NCI-H510A (cell line): Measurements from ENCODE around the gene ZNF598.

ENCODE experiments used
- DNase-seq: peaks from one replicate; lab custom pipeline; 2025; lab: John Stamatoyannopoulos, UW

Gene ZNF598

GRCh38 chr16:2009791-2010510 lies at the start of gene ZNF598:
TSS of gene ZNF598 (minus strand) at chr16:2009821.
- DNase-seq: peak; percentile 59

DNA sequence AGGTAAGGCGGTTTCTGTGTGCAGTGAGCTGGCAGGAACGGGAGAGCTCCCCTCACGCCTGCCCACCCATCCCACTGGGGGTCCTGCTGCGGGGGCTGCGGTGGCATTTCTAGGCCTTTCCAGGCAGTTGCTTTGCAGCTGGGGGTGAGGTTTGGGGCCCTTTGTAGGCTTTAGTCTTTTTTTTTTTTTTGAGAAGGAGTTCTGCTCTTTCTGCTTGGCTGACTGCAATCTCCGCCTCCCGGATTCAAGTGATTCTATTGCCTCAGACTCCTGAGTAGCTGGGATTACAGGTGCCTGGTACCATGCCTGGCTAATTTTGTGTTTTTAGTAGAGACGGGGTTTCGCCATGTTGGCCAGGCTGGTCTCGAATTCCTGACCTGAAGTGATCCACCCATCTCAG lies 49.3 kb upstream of the ZNF598 start:
- no peak for DNase-seq

GRCh38 chr16:2058420-2058819 lies 48.8 kb upstream of the ZNF598 start:
- DNase-seq: no peak

DNA sequence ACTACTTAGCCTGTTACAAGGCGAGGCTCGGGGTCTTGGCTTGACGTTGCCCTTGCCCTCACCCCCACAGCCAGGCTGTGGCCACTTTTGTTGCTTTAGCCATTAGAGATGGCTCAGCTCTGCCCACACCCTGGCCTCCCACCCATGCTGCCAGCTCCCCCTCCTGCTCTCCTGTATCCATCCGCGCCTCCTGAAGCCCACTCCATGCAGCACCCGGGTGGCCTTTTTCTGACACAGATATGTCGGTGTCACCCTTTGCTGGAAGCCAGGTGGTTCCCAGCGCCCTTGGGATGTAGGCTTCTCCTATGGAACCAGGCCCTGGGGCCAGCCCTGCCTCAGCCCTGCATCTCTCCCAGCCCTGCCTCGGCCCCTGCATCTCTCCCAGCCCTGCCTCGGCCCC lies 47.8 kb upstream of the ZNF598 start:
- no peak for DNase-seq

- no peak for DNase-seq
Observed at GRCh38 chr16:2056681-2057407, 47.2 kb upstream of the ZNF598 start.

- no peak for DNase-seq
Observed at GRCh38 chr16:2056077-2056476, 46.5 kb upstream of the ZNF598 start.

DNA sequence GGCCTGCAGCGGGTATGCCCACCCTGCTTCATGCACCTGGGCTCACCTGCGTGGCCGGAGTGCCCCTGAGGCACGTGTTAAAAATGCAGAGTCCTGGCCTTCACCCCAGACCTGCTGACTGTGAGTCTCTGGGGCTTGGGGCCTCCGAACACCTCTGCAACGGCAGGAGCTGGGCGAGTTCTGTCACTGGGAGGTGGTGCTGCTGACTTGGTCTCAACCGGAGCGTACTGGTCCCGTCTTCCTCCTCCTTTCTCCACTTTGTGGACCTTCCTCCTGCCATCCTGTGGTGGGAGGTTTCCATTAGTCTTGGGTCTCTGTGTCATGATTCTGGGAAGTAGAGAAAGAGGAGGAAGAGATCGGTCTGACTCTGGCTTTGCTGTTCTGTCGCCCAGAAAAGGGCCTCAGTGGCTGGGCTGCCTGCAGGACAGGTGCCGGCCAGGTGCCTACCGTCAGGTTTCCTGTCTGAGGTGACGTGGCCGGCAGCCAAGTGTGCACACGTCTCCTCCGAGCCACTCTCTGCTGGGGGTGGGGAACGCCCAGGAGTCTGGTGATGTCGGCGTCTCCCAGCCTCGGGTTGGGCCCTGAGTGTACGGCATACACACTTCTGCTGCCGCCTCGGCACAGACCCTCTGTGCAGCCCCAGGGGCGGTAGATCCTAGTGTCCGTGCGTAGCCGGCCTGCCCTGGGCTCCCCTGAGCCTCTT lies 45.1 kb upstream of the ZNF598 start:
- peak; percentile 89 for DNase-seq

DNA sequence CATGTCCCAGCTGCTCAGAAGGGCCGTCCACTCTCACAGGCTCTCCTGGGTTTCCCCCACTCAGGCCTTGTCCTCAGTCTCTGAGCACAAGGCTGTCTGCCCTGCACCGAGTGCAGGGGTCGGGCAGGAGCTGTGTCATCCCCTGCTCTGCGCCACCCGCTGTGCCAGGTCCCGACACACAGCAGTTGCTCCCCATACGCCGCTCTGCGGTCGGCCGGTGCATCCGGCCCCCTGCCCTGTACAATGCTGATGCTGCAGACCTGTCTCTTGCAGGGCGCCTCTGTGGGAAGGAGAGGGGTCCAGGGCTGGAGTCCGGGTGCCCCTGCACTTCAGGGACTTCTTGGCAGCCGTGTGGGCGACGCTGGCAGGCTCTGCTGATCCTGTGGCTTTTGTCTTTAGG lies 44.3 kb upstream of the ZNF598 start:
- no peak for DNase-seq

GRCh38 chr16:2053211-2053610 lies 43.6 kb upstream of the ZNF598 start:
- no peak for DNase-seq

DNA sequence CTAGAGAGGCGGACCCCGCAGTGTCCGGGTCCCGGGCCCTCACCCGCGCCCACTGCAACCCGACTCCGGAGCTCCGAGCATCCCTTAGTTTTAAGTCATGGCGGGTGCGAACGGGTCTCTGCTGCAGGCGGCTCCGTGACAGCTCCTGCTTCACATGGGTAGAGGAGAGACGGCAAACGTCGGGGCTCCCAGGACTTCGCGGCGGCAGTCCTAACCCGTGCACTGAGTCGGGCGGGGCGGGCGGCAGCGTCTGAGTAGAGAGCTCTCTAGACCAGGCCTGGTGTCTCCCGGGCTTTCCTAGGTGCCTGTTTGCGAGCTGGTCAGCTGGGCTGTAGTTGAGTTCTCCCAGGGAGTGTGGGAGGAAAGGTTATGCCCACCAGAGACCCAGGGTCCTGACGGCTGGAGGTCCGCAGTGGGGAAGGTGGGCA lies 38.5 kb upstream of the ZNF598 start:
- DNase-seq: no peak

- DNase-seq: peak; percentile 84
Observed at GRCh38 chr16:2047330-2048115, 37.9 kb upstream of the ZNF598 start, which contains the start of the genes NTHL1 and TSC2. TSS of gene NTHL1 (minus strand) at chr16:2047834. CDS start at chr16:2047823, 11 bp downstream. TSS of gene TSC2 (plus strand) at chr16:2047985. CDS start at chr16:2048616, 631 bp downstream.

DNA sequence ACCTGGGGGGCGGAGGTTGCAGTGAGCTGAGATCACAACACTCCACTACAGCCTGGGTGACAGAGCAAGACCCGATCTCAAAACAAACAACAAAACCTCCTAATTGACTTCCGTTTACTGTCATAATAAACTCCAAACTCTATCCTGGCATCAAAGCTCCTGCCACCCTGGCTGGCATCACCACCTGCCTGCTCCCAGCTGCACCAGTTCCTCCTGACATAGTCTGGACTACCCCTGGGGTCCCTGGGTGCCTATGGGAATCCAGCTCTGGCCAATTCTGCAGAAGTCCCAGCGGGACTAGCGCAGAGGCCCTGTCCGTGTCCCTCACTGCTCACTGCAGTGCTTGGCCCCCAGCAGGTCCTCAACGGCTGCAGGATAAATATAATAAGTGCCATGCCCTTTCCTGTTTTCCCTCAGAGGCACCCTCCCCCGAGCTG lies 37.3 kb upstream of the ZNF598 start:
- no peak for DNase-seq

DNA sequence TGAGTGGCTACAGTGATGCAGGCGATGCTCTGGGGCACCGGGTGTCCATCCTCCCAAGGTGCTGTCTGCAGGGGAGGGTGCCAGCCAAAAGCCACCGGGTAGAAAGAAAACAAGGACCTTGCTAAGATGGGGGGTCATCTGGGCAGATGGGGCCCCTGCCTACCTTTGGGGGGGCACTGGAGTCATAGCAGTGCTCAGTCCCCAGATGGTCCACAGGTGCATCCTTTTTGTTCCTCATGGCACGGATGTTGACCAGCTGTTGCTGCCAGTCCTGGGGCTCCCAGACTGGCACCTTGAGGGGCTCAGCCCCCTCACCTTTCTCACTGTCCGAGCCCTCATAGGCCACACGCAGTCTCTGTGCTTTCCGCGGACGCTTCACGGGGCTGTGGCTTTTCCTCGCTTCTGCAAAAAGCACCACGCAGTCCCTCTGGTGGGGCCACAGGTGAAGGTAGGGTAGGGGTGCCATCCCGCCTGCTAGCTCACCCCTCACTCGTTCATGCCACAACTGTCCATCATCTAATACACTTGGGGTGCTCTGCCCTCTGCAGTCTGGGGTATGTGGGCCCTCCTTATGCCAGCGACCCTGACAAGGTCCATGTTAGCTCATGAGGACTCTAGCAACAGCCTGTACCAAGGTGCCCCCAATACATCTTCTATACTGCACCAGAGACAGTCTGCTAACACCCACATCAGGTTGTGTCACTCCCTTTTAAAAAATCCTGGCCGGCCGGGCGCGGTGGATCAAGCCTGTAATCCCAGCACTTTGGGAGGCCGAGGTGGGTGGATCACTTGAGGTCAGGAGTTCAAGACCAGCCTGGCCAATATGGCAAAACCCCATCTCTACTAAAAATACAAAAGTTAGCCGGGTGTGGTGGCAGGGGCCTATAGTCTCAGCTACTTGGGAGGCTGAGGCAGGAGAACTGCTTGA lies 36.6 kb upstream of the ZNF598 start:
- no peak for DNase-seq

- DNase-seq: no peak
Observed at GRCh38 chr16:2044541-2044940, 34.9 kb upstream of the ZNF598 start.

DNA sequence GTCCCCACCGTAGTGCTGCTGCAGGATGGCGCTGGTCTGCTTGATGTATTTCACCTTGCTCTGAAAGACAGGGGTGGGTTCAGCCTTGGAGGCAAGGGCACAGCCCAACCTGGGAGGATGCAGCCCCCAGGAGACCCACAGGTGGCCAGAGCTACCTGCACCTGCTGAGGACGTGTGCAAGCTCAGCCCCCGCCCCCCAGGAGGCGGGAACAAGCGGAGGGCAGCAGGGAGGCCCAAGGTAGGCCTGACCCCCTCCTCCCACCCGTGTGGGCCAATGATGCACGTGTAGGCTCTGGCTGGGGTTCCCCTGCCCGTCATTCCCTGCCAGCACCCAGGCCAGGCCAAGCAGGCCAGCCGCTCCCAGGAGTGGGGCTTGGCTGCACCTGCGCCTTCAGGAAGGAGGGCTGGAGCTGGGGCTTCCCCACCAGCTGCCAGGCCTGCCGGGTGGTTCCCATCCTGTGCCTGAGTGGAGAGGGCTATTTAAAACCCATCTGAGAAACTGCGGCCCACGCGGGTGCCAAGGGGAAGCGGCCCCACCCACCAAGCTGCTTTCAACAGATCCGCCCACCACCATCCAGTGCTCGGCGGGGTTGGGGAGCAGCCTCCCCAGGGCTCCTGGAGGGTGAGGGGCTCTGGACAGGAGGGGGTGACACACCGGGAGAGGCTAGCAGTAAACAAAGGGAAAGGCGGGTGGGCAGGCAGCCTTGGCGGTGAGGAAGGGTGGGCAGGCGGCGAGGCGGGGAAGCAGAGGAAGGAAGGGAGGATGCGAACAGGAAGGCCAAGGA lies 34.2 kb upstream of the ZNF598 start:
- DNase-seq: peak; percentile 80

DNA sequence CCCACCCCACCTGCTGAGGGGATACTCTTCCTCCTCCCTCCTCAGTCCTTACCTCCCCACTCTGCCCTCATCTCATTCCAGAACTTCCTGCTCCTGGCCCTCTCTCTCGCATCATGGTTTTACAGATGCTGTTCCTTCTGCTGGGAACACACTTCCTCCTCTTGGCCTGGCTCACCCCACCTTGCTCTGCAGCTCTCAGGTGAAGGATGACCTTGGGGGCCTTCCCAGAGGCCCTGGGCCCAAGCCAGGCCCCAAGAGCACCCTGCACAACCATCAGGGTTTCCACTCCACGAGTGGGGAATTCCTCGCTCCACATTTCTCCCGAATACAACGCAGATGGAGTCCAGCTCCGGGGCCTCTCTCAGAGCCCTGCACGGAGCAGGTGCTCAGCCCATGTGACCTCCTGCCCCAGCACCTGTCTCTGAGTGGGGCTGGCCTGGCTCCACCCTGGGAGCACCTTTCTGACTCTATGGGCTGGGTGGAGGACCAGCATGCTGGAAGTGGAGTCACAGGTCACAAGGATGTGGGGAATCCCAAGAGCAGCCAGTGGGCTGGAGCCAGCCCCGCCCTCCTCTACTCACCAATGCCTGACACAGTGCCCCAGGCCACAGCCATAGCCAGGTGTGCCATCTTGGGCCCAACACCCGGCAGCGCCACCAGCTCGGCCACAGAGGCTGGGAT lies 33.5 kb upstream of the ZNF598 start:
- peak; percentile 69 for DNase-seq

DNA sequence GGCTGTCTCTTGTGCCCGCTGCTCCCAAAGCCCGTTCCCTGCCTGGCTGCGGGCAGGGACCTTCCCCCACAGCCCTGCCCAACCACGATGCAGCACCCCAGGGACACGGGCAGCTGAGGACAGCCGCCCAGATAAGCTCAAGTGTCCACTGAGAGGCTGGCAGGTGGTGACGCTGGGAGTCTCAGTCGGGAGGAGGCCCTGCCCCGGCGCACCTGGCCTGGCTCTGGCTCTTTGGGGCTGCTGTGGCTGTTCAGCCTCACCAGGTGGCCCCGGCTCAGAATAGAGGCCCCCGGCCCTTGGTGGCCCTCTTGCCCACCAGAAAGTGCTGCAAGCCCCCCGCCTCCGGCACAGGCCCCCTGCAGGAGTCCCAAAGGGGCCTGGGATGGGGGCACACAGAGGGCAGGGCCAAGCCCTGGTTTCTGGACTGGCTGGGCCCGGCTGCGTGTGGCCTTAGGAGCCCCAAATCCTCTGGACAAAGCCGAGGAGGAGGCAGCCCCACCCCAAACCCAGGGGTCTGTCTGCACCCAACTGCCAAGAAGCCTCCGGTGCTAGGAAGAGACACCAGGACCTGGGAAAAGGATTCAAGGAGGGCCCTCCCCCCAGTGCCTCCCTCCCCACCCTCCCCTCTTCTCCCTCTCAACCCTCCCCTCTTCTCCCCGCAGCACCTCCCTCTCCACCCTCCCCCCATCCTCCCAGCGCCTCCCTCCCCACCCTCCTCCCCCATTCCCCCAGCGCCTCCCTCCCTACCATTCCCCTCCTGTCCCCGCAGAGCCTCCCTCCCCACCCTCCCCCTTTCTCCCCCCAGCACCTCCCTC lies 32.8 kb upstream of the ZNF598 start:
- DNase-seq: peak; percentile 87

GRCh38 chr16:2040787-2041522 lies 31.3 kb upstream of the ZNF598 start:
- DNase-seq: no peak
